AG10803 (cell line): ENCODE measurements around the gene IDUA.

ENCODE experiments used
- DNase-seq: peaks from one replicate; pipeline ENCODE4 v3.0.0; 2010; ENCODE audit warnings: low read depth
- H3K4me3 ChIP-seq: 2 replicates; pipeline ENCODE4 v1.5.1; 2011; ENCODE audit warnings: mild to moderate bottlenecking, low read length, control low read depth
- CTCF ChIP-seq: conservative IDR thresholded peaks from 2 replicates; pipeline ENCODE4 v1.5.1; 2011; ENCODE audit warnings: mild to moderate bottlenecking, low read length, control low read depth, inconsistent platforms

Gene IDUA

GRCh38 chr4:1002631-1003251, 15.9 kb downstream of the IDUA start:
- TF ChIP-seq CTCF, result no peak
- H3K4me3 ChIP-seq, result no peak overlapping the region
- no peak for DNase-seq

- TF ChIP-seq CTCF, result no peak
- no peak for DNase-seq
- no peak overlapping the region for H3K4me3 ChIP-seq
These were observed 16.6 kb downstream of the IDUA start for GRCh38 chr4:1003271-1004070.

- no peak overlapping the region for H3K4me3 ChIP-seq
- no peak for DNase-seq
- no peak for TF ChIP-seq CTCF
These were observed 17.2 kb downstream of the IDUA start for GRCh38 chr4:1004071-1004418.

GRCh38 chr4:1004557-1005485, 18.0 kb downstream of the IDUA start:
- no peak for DNase-seq
- H3K4me3 ChIP-seq, result no peak overlapping the region
- no peak for TF ChIP-seq CTCF

GRCh38 chr4:1006856-1007255, 20.0 kb downstream of the IDUA start:
- H3K4me3 ChIP-seq, result no peak overlapping the region
- no peak for TF ChIP-seq CTCF
- DNase-seq, result no peak

GRCh38 chr4:1008840-1009541, 22.1 kb downstream of the IDUA start:
- DNase-seq, result no peak
- TF ChIP-seq CTCF, result no peak

More at GRCh38 chr4:1008840-1009541, 22.1 kb downstream of the IDUA start:
- H3K4me3 ChIP-seq, result peak overlapping the region; percentile 74
